Esophagus squamous epithelium (tissue), 4 donors: Measurements from ENCODE around the gene VWA8.

Experiments
- CTCF ChIP-seq, 6 experiments: fragments of 450-650 bp in 4 of 6; fragments of 200-600 bp in 2 of 6; sonication (generic) in 2 of 6; IDR thresholded peaks; one replicate each; pipeline ENCODE4 v1.5.1; 2016 to 2019; ENCODE audit warnings: antibody characterized with exemption in 6 of 6, mild to moderate bottlenecking in 4 of 6, moderate library complexity in 4 of 6
- POLR2A ChIP-seq, 4 donors: fragments of 450-650 bp; IDR thresholded peaks; one replicate each; pipeline ENCODE4 v1.6.1; 2017; ENCODE audit warnings: antibody characterized with exemption in 4 of 4, mild to moderate bottlenecking in 4 of 4, moderate library complexity in 3 of 4

GRCh38 chr13:41627425-41627824, 333.5 kb downstream of the VWA8 start:
- TF ChIP-seq CTCF (IDR thresholded peaks at IDR 0.05) (no peak), POLR2A (IDR thresholded peaks at IDR 0.05) (no peak)
